Body of pancreas (tissue), 4 donors: ENCODE data around the gene FEV. TPM values are rescaled to one million over a fixed set of nuclear protein-coding genes. Genes with fewer than 3 reads are reported as not detected.

ENCODE experiments used
- ATAC-seq: fragments of 150-250 bp; one replicate; pipeline ENCODE4 v1.9.1; 2016
- DNase-seq, 4 donors: peaks; one replicate each; pipeline ENCODE4 v3.0.0-alpha.2; 2019
- H3K27ac ChIP-seq, 4 donors: fragments of 200-600 bp; sonication (generic); 1 replicate in 3 of 4; 2 replicates in 1 of 4; pipeline versions ENCODE4 v1.5.1 to v1.6.1; 2016 to 2019; ENCODE audit warnings: mild to moderate bottlenecking in 1 of 4, mixed read lengths in 1 of 4, moderate library complexity in 1 of 4
- H3K27me3 ChIP-seq, 2 donors: fragments of 200-600 bp; sonication (generic); one replicate each; pipeline ENCODE4 v1.6.0; 2016; ENCODE audit warnings: mild to moderate bottlenecking in 1 of 2
- H3K36me3 ChIP-seq, 2 donors: fragments of 200-600 bp; sonication (generic); replicated peaks in 1 of 2; 2 replicates each; pipeline ENCODE4 v1.5.1; 2016; ENCODE audit warnings: low read depth in 2 of 2; ENCODE audit not compliant: insufficient read depth in 1 of 2
- H3K4me1 ChIP-seq: fragments of 200-600 bp; sonication (generic); one replicate; pipeline ENCODE4 v1.6.0; 2016
- H3K4me3 ChIP-seq, 2 donors: fragments of 200-600 bp; sonication (generic); 1 replicate in 1 of 2; 2 replicates in 1 of 2; pipeline ENCODE4 v1.5.1; 2016 to 2019
- H3K9me3 ChIP-seq, 3 donors: fragments of 200-600 bp; sonication (generic); 1 replicate in 2 of 3; 2 replicates in 1 of 3; pipeline ENCODE4 v1.5.1; 2016
- CTCF ChIP-seq, 7 experiments: fragments of 450-650 bp in 4 of 7; fragments of 200-600 bp in 3 of 7; sonication (generic) in 3 of 7; IDR thresholded peaks; one replicate each; pipeline ENCODE4 v1.5.1; 2016 to 2019; ENCODE audit warnings: antibody characterized with exemption in 7 of 7
- POLR2A ChIP-seq, 3 donors: fragments of 450-650 bp; IDR thresholded peaks; one replicate each; pipeline ENCODE4 v1.6.1; 2016; ENCODE audit warnings: antibody characterized with exemption in 3 of 3, mild to moderate bottlenecking in 2 of 3
- WGBS, 2 donors: methylation state at CpG; one replicate each; pipeline ENCODE4 v1.1.5; 2017; 5-methylcytosine and 5-hydroxymethylcytosine counted together
- intact Hi-C: fragments of 100-400 bp; cut with DNase I; formaldehyde crosslinking; loops from one replicate; pipeline ENCODE4 v1.15.1; 2023
- total RNA-seq, 2 donors: library from RNA; depleted of rRNA; stranded (reverse); fragments of >200 nt; gene quantifications; one replicate each; pipeline ENCODE4 v1.1.0, GENCODE V29; 2016

The FEV gene
- total RNA-seq, 2 donors from 2014 or later, result not detected

- 22 to 24% methylated on average over 5 of the region's 5 CpGs for WGBS, 2 donors
- ATAC-seq (no peak), DNase-seq (peak in 1 of 4 donors; percentile 17)
Measured at GRCh38 chr2:218964041-218964771, 20.8 kb downstream of the FEV start.

GRCh38 chr2:218963601-218964000 is 21.4 kb downstream of the FEV start:
- ATAC-seq, result no peak
- H3K36me3 ChIP-seq, result no peaks in the 10 kb centered on the region
- no peak overlapping the region for H3K4me3 ChIP-seq
- H3K27ac ChIP-seq, result peak overlapping the region in 1 of 4 donors; percentile 9
- no peaks in the 10 kb centered on the region for H3K9me3 ChIP-seq
- peaks cover 28% of the 10 kb centered on the region for H3K4me1 ChIP-seq
- H3K27me3 ChIP-seq, result peaks cover 0 to 48% of the 10 kb centered on the region in 2 donors
- no peak for DNase-seq
- 11 to 13% methylated on average over 5 of the region's 5 CpGs for WGBS, 2 donors
- intact Hi-C loops, result no loop called here
- TF ChIP-seq POLR2A (IDR thresholded peaks at IDR 0.05) (no peak), CTCF (IDR thresholded peaks at IDR 0.05) (no peak)

More at GRCh38 chr2:218964041-218964771, 20.8 kb downstream of the FEV start:
- TF ChIP-seq CTCF (IDR thresholded peaks at IDR 0.05) (no peak), POLR2A (IDR thresholded peaks at IDR 0.05) (peak in 1 of 3 donors; percentile 19)
- Histone ChIP-seq H3K9me3 (no peaks in the 10 kb centered on the region), H3K27me3 (peaks cover 0 to 44% of the 10 kb centered on the region in 2 donors), H3K36me3 (no peaks in the 10 kb centered on the region), H3K4me1 (peaks cover 26% of the 10 kb centered on the region), H3K4me3 (no peak overlapping the region), H3K27ac (peak overlapping the region in 1 of 4 donors; percentile 9)
- intact Hi-C loops, result no loop called here

GRCh38 chr2:218962859-218963492 is 22.0 kb downstream of the FEV start:
- TF ChIP-seq CTCF (IDR thresholded peaks at IDR 0.05) (no peak), POLR2A (IDR thresholded peaks at IDR 0.05) (peak in 2 of 3 donors; percentile 15 to 39)
- DNase-seq (peak; percentile 64 to 75 (median 70)), ATAC-seq (peak; percentile 60)
- whole genome bisulfite sequencing, 2 donors, result 2 to 3% methylated on average over 24 to 42 of the region's 42 CpGs
- no peak overlapping the region for H3K27ac ChIP-seq
- H3K36me3 ChIP-seq, result no peaks in the 10 kb centered on the region
- peaks cover 0 to 48% of the 10 kb centered on the region in 2 donors for H3K27me3 ChIP-seq
- peaks cover 28% of the 10 kb centered on the region for H3K4me1 ChIP-seq
- intact Hi-C loops, result no loop called here
- no peaks in the 10 kb centered on the region for H3K9me3 ChIP-seq
- no peak overlapping the region for H3K4me3 ChIP-seq

GRCh38 chr2:218961651-218962570 is 23.1 kb downstream of the FEV start:
- intact Hi-C loops, result no loop called here
- H3K4me3 ChIP-seq, result no peak overlapping the region
- H3K9me3 ChIP-seq, result no peaks in the 10 kb centered on the region
- no peaks in the 10 kb centered on the region for H3K36me3 ChIP-seq
- H3K4me1 ChIP-seq, result peaks cover 28% of the 10 kb centered on the region
- 10 to 12% methylated on average over 30 to 32 of the region's 34 CpGs for WGBS, 2 donors
- H3K27ac ChIP-seq, result no peak overlapping the region
- peaks cover 0 to 48% of the 10 kb centered on the region in 2 donors for H3K27me3 ChIP-seq
- TF ChIP-seq CTCF (IDR thresholded peaks at IDR 0.05) (no peak), POLR2A (IDR thresholded peaks at IDR 0.05) (no peak)
- ATAC-seq, result no peak
- DNase-seq, result no peak
